Measurements from ENCODE around the gene GLS.

DNA sequence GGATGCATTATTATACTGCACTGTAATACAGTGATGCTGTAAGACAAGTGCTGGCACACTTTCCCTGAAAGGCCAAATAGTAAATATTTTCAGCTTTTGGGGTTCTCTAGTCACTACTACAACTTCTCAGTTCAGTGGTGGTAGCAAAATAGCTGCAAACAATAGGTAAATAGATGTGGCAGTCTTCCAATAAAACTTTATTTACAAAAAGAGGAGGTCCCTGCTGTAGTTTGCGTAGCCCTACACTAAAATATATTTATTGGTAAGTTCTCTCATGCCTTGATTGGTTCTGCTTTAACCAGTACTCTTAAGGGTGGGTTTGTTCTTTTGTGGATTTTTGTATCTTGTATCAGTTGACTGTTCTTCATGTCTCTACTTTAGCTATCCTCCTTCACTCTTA is 7.8 kb downstream of the GLS start:
- TF ChIP-seq, protein P1, sequence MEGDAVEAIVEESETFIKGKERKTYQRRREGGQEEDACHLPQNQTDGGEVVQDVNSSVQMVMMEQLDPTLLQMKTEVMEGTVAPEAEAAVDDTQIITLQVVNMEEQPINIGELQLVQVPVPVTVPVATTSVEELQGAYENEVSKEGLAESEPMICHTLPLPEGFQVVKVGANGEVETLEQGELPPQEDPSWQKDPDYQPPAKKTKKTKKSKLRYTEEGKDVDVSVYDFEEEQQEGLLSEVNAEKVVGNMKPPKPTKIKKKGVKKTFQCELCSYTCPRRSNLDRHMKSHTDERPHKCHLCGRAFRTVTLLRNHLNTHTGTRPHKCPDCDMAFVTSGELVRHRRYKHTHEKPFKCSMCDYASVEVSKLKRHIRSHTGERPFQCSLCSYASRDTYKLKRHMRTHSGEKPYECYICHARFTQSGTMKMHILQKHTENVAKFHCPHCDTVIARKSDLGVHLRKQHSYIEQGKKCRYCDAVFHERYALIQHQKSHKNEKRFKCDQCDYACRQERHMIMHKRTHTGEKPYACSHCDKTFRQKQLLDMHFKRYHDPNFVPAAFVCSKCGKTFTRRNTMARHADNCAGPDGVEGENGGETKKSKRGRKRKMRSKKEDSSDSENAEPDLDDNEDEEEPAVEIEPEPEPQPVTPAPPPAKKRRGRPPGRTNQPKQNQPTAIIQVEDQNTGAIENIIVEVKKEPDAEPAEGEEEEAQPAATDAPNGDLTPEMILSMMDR (IDR thresholded peaks at IDR 0.05): no peak
- no peak for TF ChIP-seq POLR2AphosphoS5 (IDR thresholded peaks at IDR 0.05; ENCODE audit: insufficient read depth in 1 of 2, low read depth in 1 of 2)
- no peak for TF ChIP-seq POLR2A (IDR thresholded peaks at IDR 0.05)

Measured in vagina (tissue), 2 donors.